Measurements from ENCODE around the gene MBD3L1. TPM values are rescaled to one million over a fixed set of nuclear protein-coding genes. Genes with fewer than 3 reads are reported as not detected.

MBD3L1 gene
- total and polyA plus RNA-seq, 2 donors (not counting 1 experiment from before 2014, with no cell fraction given): not detected

GRCh38 chr19:8880868-8881488, 48.8 kb downstream of the MBD3L1 start:
- Histone ChIP-seq H3K79me2 (ENCODE audit: control insufficient read depth, insufficient read depth, low read length) (no peaks in the 10 kb centered on the region), H3K4me3 (replicated peaks in 1 of 4; ENCODE audit: control extremely low read depth in 1 of 4, insufficient read depth in 1 of 4, low read depth in 3 of 4, low read length in 4 of 4) (no peak overlapping the region), H3K9me3 (ENCODE audit: control insufficient read depth, insufficient read depth, low read depth, low read length) (no peaks in the 10 kb centered on the region), H4K20me1 (ENCODE audit: control insufficient read depth, extremely low read depth, insufficient read depth, low read length) (no peaks in the 10 kb centered on the region), H3K36me3 (ENCODE audit: control insufficient read depth, insufficient read depth, low read length) (no peaks in the 10 kb centered on the region), H3K4me2 (ENCODE audit: extremely low read depth, insufficient read depth, low read length) (no peak overlapping the region), H3K9ac (ENCODE audit: insufficient read depth, low read length) (no peak overlapping the region), H3K27me3 (ENCODE audit: control insufficient read depth, insufficient read depth, low read length) (no peaks in the 10 kb centered on the region), H3K27ac (ENCODE audit: insufficient read depth, low read length) (no peak overlapping the region), H2AFZ (ENCODE audit: low read length) (no peak overlapping the region), H3K4me1 (ENCODE audit: control insufficient read depth, extremely low read depth, insufficient read depth, low read length) (no peaks in the 10 kb centered on the region)
- DNase-seq (ENCODE audit: low read depth in 2 of 2): no peak
- TF ChIP-seq EZH2 (IDR thresholded peaks at IDR 0.05; ENCODE audit: low read length, missing control alignments): no peak
- no peak for TF ChIP-seq CTCF (conservative IDR thresholded peaks at IDR 0.05 in 1 of 2, IDR thresholded peaks at IDR 0.05 in 1 of 2; ENCODE audit: low read depth in 1 of 2, low read length in 2 of 2)

- no peak overlapping the region for H3K4me2 ChIP-seq (ENCODE audit: extremely low read depth, insufficient read depth, low read length)
- no peaks in the 10 kb centered on the region for H3K9me3 ChIP-seq (ENCODE audit: control insufficient read depth, insufficient read depth, low read depth, low read length)
- no peaks in the 10 kb centered on the region for H3K36me3 ChIP-seq (ENCODE audit: control insufficient read depth, insufficient read depth, low read length)
- H4K20me1 ChIP-seq (ENCODE audit: control insufficient read depth, extremely low read depth, insufficient read depth, low read length): no peaks in the 10 kb centered on the region
- no peaks in the 10 kb centered on the region for H3K4me1 ChIP-seq (ENCODE audit: control insufficient read depth, extremely low read depth, insufficient read depth, low read length)
- H3K79me2 ChIP-seq (ENCODE audit: control insufficient read depth, insufficient read depth, low read length): no peaks in the 10 kb centered on the region
- H3K4me3 ChIP-seq (replicated peaks in 1 of 4; ENCODE audit: control extremely low read depth in 1 of 4, insufficient read depth in 1 of 4, low read depth in 3 of 4, low read length in 4 of 4): no peak overlapping the region
- no peak overlapping the region for H3K27ac ChIP-seq (ENCODE audit: insufficient read depth, low read length)
- no peak for DNase-seq (ENCODE audit: low read depth in 2 of 2)
- H2AFZ ChIP-seq (ENCODE audit: low read length): no peak overlapping the region
- H3K27me3 ChIP-seq (ENCODE audit: control insufficient read depth, insufficient read depth, low read length): no peaks in the 10 kb centered on the region
- H3K9ac ChIP-seq (ENCODE audit: insufficient read depth, low read length): no peak overlapping the region
- TF ChIP-seq EZH2 (IDR thresholded peaks at IDR 0.05; ENCODE audit: low read length, missing control alignments): no peak
- TF ChIP-seq CTCF (conservative IDR thresholded peaks at IDR 0.05 in 1 of 2, IDR thresholded peaks at IDR 0.05 in 1 of 2; ENCODE audit: low read depth in 1 of 2, low read length in 2 of 2): no peak
Observed at GRCh38 chr19:8881512-8881911, 49.3 kb downstream of the MBD3L1 start.

- Histone ChIP-seq H2AFZ (ENCODE audit: low read length) (no peak overlapping the region), H3K4me2 (ENCODE audit: extremely low read depth, insufficient read depth, low read length) (no peak overlapping the region), H3K79me2 (ENCODE audit: control insufficient read depth, insufficient read depth, low read length) (no peaks in the 10 kb centered on the region), H3K9me3 (ENCODE audit: control insufficient read depth, insufficient read depth, low read depth, low read length) (no peaks in the 10 kb centered on the region), H3K36me3 (ENCODE audit: control insufficient read depth, insufficient read depth, low read length) (no peaks in the 10 kb centered on the region), H4K20me1 (ENCODE audit: control insufficient read depth, extremely low read depth, insufficient read depth, low read length) (no peaks in the 10 kb centered on the region), H3K9ac (ENCODE audit: insufficient read depth, low read length) (no peak overlapping the region), H3K4me1 (ENCODE audit: control insufficient read depth, extremely low read depth, insufficient read depth, low read length) (no peaks in the 10 kb centered on the region), H3K4me3 (replicated peaks in 1 of 4; ENCODE audit: control extremely low read depth in 1 of 4, insufficient read depth in 1 of 4, low read depth in 3 of 4, low read length in 4 of 4) (no peak overlapping the region), H3K27me3 (ENCODE audit: control insufficient read depth, insufficient read depth, low read length) (no peaks in the 10 kb centered on the region), H3K27ac (ENCODE audit: insufficient read depth, low read length) (no peak overlapping the region)
- no peak for TF ChIP-seq CTCF (conservative IDR thresholded peaks at IDR 0.05 in 1 of 2, IDR thresholded peaks at IDR 0.05 in 1 of 2; ENCODE audit: low read depth in 1 of 2, low read length in 2 of 2)
- no peak for TF ChIP-seq EZH2 (IDR thresholded peaks at IDR 0.05; ENCODE audit: low read length, missing control alignments)
- no peak for DNase-seq (ENCODE audit: low read depth in 2 of 2)
Observed at GRCh38 chr19:8884416-8884815, 52.2 kb downstream of the MBD3L1 start.

Data from fibroblast of lung (primary cell).